ENCODE results near the gene SHANK2.

Gene SHANK2

DNA sequence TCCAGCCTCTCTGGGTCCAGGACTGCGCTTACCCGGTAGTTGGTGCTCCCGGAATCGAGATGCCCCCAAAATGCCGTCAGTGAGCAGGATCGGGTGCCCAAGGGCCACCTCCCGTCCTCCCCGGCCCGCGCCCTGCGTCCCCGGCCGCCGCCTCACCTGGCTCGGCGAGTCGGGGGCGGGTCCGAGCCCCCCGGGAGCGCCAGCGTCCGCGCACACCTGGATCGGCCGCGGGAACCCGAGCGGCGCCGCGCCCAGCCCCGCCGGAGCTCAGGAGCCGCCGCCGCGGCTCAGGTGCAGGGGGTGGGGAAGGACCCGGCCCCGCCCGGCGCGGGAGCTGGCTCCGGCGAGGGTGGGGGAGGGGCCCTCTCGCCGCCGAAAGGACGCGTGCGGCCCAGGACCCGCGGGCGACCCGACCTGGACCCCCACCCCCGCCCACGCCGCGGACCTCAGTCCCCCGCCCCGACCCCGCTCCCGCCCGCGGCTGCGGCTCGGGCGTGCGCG lies at the start of gene SHANK2:
SHANK2 (minus strand) TSS at position 309 of the 501 bp plus-strand sequence. CDS start 105,251 bp downstream, outside the sequence.
- no peak for DNase-seq (ENCODE audit: low read depth, low spot score)

DNA sequence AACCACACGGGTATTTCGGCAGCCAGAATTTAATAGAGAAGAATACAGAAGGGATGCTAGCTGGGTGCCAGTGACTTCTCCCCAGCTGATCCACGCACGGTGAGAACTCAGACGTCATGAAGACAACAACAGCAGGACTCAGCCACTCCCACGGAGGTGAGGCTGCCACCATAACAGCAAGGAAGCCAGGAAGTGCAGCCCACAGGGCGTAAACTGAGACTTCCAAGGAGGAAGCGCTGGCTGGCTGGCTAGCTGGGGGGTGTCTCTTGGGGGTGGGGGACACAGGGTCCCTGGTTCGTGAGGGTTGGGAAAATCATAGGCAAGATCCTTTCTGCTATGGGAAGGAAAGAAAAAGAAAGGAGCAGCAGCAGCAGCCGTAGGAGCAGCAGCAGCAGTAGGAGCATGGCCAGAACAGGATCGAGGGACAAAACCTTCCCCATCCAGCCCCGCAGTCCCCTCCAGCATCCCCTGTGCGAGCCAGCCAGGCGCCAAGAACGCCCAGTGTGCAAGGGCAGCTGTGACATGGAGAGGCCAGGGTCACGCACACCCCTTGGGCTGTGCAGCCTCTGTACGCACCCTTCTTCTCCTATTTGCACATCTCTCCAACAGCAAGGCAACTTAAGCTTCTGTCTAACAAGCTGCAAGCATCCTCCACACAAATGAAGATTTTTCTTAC lies 49.6 kb upstream of the SHANK2 start:
- no peak for DNase-seq (ENCODE audit: low read depth, low spot score)

DNA sequence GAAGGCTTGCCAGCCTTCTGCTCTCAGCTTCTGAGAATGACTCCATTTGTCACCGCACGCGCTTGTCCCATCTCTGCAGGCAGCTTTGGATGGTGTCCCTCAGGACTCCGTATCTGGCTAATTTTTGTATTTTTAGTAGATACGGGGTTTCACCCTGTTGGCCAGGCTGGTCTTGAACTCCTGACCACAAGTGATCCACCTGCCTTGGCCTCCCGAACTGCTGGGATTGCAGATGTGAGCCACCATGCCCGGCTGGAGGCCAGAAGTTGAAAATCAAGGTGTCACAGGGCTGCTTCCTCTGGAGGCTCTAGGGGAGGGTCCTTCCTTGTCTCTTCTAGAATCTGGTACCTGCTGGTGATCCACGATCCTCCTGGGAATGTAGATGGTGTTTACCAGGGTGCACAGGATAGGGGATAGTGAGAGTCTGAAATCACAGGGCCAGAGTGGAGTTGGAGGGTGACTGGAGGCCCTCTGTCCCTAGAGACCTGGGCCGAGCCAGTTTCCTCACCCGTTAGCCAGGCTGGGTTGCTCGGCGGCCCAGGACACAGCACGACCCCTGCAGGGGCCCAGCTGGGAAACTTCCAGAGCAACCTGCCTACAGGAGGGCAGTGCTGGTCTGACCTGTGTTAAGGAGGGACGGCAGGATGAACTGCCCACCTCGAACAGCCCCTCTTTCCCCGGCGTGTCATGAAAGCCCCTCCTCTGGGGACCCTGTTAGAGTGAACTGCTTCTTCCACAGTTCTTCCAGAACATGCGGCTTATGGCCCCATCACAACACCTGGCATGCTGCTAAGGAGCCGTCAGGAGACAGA lies 48.9 kb upstream of the SHANK2 start:
- no peak for DNase-seq (ENCODE audit: low read depth, low spot score)

DNA sequence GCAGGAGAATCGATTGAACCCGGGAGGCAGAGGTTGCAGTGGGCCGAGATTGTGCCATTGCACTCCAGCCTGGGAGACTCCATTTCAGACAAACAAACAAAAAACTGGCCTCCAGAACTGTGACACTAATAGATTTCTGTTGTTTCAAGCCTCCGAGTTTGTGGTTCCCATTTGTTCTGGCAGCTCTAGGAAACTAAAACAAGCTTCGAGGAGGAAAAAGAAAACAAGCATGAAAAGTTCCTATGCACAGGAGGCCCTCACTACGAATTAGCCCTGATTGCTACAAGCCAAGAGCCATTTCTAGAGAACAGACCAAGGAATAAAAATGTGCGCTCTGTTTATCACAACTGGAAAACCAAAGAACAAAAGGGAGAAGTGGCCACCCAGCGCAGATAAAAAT lies 47.8 kb upstream of the SHANK2 start:
- DNase-seq (ENCODE audit: low read depth, low spot score): no peak

DNA sequence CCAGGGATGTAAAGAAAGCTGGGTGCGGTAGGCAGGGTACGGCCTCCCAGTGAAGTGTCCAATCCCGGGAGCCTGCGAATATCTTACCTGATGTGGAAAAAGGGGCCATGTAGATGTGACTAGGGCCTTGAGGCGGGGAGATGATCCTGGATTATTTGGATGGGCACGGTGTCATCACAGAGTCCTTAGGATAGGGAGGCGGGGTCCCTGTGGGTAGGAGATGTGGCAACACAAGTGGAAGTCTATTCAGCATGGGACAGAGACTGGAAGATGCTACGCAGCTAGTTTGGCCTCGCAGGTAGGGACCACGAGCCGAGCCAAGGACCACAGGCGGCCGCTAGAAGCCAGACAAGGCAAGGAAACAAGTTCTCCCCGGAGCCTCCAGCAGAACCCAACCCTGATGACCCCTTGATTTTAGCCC lies 46.4 kb upstream of the SHANK2 start:
- no peak for DNase-seq (ENCODE audit: low read depth, low spot score)

DNA sequence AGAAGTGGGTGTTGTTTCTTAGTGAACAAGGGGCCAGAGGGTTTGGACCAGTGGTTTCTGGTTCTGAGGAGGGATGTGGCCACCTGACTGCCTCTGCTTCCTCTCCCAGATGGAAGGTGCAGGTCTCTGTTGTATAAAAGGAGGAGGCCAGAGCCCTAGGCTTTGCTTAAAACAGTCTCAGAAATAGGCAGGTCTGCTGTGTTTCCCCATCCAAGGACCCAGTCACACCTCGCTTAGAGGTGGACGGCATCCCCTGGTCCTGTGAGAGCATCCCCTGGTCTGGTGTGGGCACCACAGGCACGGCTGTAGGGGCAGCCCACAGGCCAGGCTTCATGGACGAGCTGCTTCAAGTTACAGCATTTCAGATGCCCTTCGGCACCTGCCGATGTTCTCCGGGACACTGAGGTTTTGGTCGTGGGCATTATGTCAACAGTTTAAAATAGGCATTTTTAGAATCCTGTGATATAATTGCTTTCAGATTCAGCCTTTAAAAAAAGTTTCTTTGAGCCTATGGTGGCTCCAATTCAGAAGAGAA lies 45.7 kb upstream of the SHANK2 start:
- no peak for DNase-seq (ENCODE audit: low read depth, low spot score)

DNA sequence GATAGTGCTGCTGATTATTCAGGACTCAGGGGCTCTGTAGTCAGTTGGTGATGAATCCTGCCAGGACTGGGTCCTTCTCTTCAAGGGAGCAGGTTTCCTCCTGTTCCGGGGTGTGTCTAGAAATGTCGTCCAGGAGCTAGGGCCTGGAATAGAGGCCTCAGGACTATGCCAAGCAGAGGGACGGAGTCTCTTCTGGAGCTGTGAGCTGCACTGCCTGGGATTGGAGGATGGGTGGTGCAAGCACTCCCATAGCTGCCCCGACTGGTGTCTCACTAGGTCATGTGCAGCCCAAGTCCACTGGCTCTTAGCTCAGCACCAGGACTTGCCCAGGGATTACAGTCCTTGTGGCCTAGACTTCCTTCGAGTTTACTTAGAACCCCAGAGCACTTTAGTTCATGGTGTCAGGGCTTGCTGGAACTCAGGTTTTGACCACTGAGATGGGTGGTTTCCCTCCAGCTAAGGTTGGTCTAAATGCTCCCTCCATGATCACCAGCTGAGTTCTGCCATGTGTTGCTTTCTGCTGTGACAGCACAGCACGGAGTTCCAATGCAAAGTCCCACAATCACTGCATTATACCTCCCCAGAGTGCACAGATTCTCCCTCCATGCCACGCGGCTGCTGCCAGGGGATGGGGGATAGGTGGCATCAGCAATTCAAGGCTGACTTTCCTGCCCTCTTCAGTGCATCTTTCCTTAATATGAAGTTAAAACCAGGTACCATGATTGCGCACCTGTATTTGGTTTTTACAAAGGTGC lies 42.6 kb upstream of the SHANK2 start:
- no peak for DNase-seq (ENCODE audit: low read depth, low spot score)

DNA sequence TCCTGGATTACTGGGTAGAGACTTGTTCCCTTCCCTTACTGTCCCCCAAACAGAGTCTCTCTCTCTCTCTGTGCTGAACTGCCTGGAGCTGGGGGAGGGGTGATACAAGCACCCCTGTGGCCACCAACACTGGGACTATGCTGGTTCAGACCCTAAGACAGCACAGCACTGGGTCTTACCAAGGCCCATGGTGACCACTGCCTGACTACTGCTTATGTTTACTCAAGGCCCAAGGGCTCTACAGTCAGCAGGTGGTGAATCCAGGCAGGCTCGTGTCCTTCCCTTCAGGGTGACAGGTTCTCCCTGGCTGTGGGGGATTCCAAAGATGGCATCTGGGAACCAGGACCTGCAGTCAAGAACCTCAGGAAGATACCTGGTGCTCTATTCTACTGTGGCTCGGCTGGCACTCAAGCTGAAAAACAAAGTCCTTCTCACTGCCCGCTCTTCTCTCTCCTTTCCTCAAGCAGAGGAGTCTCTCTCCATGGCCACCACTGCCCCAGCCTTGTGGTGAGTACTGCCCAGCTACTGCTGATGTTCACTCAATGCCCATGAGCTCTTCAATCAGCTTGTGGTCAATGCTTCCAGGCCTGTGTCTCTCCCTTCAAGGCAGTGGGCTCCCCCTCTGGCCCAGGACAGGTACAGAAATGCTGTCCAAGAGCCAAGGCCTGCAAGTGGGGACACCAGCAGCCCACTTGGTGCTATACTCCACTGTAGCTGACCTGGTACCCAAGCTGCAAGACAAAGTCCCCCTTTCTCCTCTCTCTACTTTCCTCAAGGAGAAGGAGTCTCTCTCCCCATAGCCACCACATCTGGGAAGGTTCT lies 41.8 kb upstream of the SHANK2 start:
- DNase-seq (ENCODE audit: low read depth, low spot score): no peak

DNA sequence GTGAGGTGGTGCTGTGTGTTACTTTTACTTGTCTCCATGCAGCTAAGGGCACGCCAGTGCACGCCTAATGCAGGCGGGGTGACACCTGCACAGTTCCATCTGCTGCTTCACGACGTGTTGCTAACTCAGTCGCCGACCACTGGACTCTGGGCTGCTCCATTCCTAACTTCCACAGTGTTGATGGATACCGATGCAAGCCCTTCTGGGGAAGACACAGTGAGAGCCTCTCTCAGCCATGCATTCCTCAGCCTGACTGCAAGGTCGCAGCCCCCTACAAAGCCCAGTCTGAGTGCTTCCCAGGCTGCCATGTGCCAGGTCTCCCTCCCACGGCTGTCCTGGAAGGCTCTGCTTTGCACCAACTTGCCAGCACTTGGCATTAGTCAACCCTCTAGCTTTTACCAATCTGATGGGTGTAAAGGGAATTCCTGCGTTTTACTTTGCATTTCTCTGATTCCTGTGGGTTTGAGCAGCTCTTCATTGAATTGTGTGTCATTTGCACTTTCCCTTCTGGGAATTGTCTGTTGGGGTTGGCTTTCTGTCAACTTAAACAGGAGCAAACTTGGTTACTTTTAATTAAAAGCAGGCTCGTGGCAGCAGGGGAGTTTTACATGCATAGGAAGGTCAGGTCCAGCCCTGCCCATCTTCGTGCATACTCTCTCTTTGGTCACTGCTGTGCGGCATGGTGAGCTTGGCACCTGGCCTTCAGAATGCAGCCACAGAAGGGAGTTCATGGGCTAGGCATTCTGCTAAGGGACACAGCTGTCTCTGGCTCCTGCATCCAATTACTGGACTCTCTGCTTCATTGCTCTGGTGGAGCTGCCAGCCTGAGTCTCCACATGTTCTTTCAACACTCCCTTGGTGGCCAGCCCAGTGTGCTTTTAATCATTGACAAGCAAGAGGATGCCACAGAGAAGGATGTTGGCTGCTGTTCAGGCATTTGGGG lies 34.6 kb upstream of the SHANK2 start:
- no peak for DNase-seq (ENCODE audit: low read depth, low spot score)

DNA sequence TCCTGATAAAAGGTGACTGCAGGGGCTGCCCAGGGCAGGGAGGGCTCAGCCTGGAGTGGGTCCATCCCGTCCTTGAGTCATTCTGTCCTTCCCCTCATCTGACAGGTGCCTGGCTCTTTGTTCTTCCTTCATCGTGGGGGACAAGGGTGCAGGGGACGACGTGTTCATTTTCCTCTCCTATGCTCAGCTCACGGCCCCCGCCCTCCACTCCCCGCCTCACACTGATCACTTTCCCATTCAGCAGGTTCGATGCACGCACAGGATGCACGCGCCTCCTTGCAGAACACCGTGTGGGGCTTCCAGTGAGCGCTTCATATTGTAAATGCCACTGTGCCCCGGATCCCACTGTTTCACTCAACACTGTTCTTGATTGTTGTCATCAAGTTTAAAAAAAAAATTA lies 32.7 kb upstream of the SHANK2 start:
- DNase-seq (ENCODE audit: low read depth, low spot score): no peak

DNA sequence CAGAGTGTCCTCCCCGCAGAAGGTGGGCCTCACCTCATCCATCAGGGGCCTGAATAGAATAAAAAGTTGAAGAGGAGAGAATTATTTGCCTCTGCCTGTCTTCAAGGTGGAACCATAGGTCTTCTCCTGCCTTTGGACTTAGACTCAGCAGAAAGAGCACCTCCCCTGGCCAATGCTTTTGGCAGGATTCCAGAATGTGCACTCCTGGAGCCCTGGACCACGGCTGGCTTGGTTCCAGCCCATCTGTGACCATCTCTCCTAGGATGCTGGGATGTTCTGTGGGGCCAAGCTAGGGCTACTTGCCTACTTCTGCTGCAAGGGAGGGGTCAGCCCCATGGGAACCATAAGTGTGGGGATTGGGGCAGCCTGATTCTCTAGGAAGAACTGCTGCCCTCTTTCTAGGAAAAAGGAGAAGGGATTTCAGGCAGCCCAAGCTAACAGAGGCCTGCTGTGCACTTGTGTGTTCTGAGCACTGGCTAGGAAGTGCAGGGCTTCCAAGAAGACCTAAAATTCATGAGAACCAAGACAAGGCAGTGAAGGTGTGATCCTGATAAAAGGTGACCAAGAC lies 32.2 kb upstream of the SHANK2 start:
- no peak for DNase-seq (ENCODE audit: low read depth, low spot score)

DNA sequence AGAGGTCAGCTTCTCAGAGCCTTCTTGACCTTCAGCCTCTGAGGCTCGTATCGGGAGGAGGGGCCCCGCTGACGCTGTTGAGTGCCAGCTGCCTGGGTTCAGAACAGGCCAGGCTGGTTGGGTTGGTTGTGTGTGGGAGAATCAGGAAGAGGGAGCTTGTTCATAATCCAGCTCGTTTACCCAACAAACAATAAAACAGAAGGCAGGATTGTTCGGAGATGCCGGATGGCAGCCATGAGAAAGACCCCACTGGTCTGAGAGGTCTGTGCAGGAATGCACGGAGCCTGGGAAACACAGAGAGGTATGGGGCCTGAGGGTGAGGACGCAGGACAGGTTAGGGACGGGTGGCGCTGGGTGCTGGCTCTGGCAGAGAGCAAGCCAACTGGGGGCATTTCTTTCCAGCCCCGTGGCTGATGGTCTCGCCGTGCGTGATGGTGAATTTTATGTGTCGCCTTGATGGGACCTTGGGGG lies 31.6 kb upstream of the SHANK2 start:
- DNase-seq (ENCODE audit: low read depth, low spot score): no peak

DNA sequence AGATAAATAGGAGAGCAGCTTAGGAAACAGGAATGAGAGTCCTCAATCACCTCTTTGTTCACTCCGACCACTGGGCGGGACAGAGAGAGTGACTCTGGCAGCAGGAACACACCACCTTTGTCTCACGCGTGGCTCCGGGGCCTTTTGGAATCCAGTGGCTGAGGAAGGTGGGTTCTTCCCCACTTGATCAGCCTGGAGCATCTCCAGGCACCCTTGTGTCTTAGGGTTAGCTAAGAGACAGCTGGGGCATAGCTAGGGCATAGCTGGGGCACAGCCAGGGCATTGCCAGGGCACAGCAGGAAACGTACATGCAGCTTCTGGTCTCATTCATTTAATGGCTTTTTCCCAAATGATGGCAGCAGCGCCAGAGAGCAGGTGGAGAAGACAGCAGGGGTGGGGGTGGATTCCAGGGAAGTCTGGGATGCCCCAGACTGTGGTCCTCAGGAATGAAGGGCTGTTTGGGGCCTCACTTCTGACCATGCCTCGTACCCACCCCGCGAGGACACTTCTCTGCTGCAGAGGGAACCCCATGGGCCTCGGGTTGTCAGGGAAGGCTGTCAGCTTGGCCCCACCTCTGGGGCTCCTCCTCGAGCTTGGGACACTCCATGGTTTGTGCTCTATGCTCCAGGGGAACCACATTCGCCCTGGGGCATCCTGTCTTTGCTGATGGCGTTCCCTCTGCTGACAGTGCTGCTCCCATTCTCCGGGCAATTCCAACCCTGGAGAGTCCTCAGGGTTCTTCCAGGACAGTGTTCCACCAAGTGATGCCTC lies 30.4 kb upstream of the SHANK2 start:
- no peak for DNase-seq (ENCODE audit: low read depth, low spot score)

DNA sequence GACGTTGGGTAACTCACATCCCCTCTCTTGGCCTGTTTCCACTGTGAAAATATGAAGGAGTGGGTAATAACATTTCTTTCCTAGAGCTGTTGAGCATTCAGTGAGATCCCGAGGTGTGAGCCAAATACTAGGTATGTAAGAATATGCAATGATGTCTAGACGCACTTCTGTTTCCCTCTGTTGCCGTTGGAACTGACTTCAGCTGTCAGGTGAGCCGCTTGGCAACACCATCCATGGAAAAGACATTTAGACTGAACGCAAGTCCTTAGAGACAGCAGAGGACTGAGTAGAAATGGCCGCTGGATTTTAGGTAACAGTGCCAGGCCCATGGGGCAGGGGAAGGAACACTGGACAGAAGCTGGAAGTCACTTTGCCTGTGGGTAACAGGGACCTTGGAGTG lies 29.5 kb upstream of the SHANK2 start:
- no peak for DNase-seq (ENCODE audit: low read depth, low spot score)

DNA sequence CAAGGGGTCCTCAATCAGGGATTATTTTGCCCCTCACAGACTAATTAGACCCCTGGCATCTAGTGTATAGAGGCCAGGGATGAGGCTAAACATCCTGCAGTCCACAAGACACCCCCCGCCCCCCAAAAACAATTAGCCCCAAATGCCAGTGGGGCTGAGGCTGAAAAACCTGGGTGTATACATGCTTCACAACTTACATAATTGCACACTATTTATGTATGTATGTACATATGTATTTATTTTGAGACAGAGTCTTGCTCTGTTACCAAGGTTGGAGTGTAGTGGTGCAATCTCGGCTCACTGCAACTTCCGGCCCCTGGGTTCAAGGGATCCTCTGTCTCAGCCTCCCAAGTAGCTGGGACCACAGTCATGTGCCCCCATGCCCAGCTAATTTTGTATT lies 28.8 kb upstream of the SHANK2 start:
- no peak for DNase-seq (ENCODE audit: low read depth, low spot score)

DNA sequence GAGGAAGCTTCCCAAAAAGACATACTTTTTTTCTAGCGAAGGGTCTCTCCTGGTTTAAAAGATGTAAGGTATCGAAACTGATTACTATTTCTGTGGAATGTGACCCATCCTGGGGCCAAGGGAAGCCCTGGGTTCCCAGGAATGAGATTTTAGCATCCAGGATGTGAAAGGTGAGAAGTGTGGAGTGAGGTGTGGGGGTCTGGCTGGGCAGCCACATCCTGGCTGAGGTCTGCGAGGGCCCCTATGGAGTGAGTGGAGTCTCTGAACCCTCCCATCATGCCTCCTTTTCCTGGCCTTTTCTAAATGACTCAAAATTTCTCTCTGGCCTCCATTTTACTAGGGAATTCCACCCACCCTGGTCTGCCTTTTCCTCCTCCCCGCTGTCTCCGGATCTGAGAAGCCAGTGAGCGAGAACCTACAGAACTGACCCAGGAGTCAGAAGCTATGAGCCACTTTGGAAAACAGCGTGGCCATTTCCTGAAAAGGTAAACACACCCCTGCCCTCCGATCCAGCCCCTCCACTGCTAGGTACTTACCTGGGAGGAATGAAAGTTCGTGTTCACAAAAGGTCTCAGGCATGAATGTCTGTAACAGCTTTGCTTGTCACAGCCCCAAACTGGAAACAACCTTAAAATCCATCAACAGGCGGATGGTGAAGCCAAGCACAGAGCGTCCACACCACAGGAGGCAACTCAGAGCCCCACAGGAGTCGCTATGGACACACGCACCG lies 27.7 kb upstream of the SHANK2 start:
- DNase-seq (ENCODE audit: low read depth, low spot score): no peak

DNA sequence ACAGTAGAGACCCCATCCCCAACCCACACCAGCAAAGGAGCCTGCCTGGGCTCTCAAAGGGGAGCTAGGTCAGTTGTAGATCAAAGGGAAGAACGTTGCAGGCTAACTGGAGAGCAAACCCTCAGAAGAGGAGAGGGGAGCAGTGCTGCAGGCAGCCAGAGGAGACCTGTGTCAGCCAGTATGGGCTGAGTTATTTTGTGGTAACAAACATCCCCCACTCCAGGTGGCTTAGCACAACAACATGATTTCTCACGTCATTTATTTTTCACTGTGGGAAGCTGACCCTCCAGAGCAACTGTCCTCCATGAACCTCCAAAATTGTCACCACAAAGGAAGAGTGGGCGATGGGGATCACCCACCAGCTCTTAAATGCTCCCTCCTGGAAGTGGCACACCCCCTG lies 19.8 kb upstream of the SHANK2 start:
- no peak for DNase-seq (ENCODE audit: low read depth, low spot score)
